GM19452 (cell line): ENCODE results near the gene SLC16A12.

Experiments
- ATAC-seq: cut with Tn5 transposase; IDR thresholded peaks from one replicate; pipeline ENCODE4 v1.9.1; 2021; ENCODE audit not compliant: unreplicated experiment

Gene SLC16A12

GRCh38 chr10:89516149-89516832 lies 19.1 kb downstream of the SLC16A12 start:
- ATAC-seq = no peak

GRCh38 chr10:89515031-89515841 lies 20.2 kb downstream of the SLC16A12 start:
- ATAC-seq = no peak

- ATAC-seq = no peak
Observed at GRCh38 chr10:89513206-89513605, 22.2 kb downstream of the SLC16A12 start.

- ATAC-seq = no peak
Observed at GRCh38 chr10:89505640-89506275, 29.6 kb downstream of the SLC16A12 start.

- no peak for ATAC-seq
Observed at GRCh38 chr10:89504691-89505090, 30.7 kb downstream of the SLC16A12 start.

GRCh38 chr10:89503652-89504370 lies 31.6 kb downstream of the SLC16A12 start:
- ATAC-seq = no peak

GRCh38 chr10:89503151-89503550 lies 32.2 kb downstream of the SLC16A12 start:
- ATAC-seq = no peak

GRCh38 chr10:89502549-89502948 lies 32.8 kb downstream of the SLC16A12 start:
- ATAC-seq = no peak

GRCh38 chr10:89494575-89494974 lies 40.8 kb downstream of the SLC16A12 start:
- ATAC-seq = no peak

GRCh38 chr10:89494068-89494467 lies 41.3 kb downstream of the SLC16A12 start:
- no peak for ATAC-seq

- ATAC-seq = no peak
Observed at GRCh38 chr10:89491932-89492331, 43.5 kb downstream of the SLC16A12 start.

- no peak for ATAC-seq
Observed at GRCh38 chr10:89490596-89491335, 44.6 kb downstream of the SLC16A12 start.

GRCh38 chr10:89482256-89482655 lies 53.1 kb downstream of the SLC16A12 start:
- no peak for ATAC-seq

GRCh38 chr10:89481662-89482061 lies 53.7 kb downstream of the SLC16A12 start:
- no peak for ATAC-seq

- ATAC-seq = no peak
Observed at GRCh38 chr10:89479771-89480446, 55.5 kb downstream of the SLC16A12 start.

GRCh38 chr10:89478739-89479654 lies 56.4 kb downstream of the SLC16A12 start:
- ATAC-seq = no peak

- ATAC-seq = no peak
Observed at GRCh38 chr10:89478085-89478738, 57.2 kb downstream of the SLC16A12 start.

- no peak for ATAC-seq
Observed at GRCh38 chr10:89476150-89476549, 59.2 kb downstream of the SLC16A12 start.
